H1 (cell line): ENCODE measurements around the gene ZDHHC22. TPM values are rescaled to one million over a fixed set of nuclear protein-coding genes. Genes with fewer than 3 reads are reported as not detected.

ENCODE experiments used
- CTCF ChIA-PET: fragments of 300-600 bp; sonication (Branson Sonifier 250); formaldehyde crosslinking; loops from one replicate; lab custom pipeline; 2021; ENCODE audit not compliant: partially characterized antibody; lab: Charles Lee
- POLR2A ChIA-PET: fragments of 300-600 bp; sonication (Branson Sonifier 250); formaldehyde crosslinking; loops from one replicate; lab custom pipeline; 2021; ENCODE audit warnings: inconsistent platforms; ENCODE audit not compliant: partially characterized antibody; lab: Charles Lee
- DNase-seq, 2 experiments: peaks; one replicate each; pipeline versions ENCODE4 v3.0.0 to v3.0.0-alpha.2; 2010 to 2022; ENCODE audit warnings: low spot score in 2 of 2, low read depth in 1 of 2, mixed read lengths in 1 of 2
- FAIRE-seq: peaks from 2 replicates; lab custom pipeline; 2011; peaks lifted over from hg19 to GRCh38; lab: Jason Lieb, UNC
- H2AFZ ChIP-seq: 2 replicates; pipeline ENCODE4 v1.8.1; 2012; ENCODE audit warnings: low read length, inconsistent platforms
- H2AK5ac ChIP-seq: 2 replicates; pipeline ENCODE4 v1.6.1; 2013; ENCODE audit warnings: low read depth, low read length
- H2BK120ac ChIP-seq: replicated peaks from 2 replicates; pipeline ENCODE3; 2013; ENCODE audit warnings: low read depth, low read length, inconsistent platforms
- H2BK12ac ChIP-seq: 2 replicates; pipeline ENCODE4 v1.6.1; 2013; ENCODE audit warnings: low read depth, low read length
- H2BK15ac ChIP-seq: 2 replicates; pipeline ENCODE4 v1.6.1; 2013; ENCODE audit warnings: low read length
- H2BK20ac ChIP-seq: 2 replicates; pipeline ENCODE4 v1.6.1; 2013; ENCODE audit warnings: low read length
- H2BK5ac ChIP-seq: 2 replicates; pipeline ENCODE4 v1.6.1; 2013; ENCODE audit warnings: low read depth, low read length
- H3K14ac ChIP-seq: 2 replicates; pipeline ENCODE4 v1.6.1; 2013; ENCODE audit warnings: inconsistent platforms; ENCODE audit not compliant: insufficient read length
- H3K18ac ChIP-seq: 2 replicates; pipeline ENCODE4 v1.6.1; 2013; ENCODE audit warnings: low read length; ENCODE audit errors: extremely low read depth
- H3K23ac ChIP-seq: 2 replicates; pipeline ENCODE4 v1.6.1; 2013; ENCODE audit warnings: inconsistent platforms; ENCODE audit not compliant: insufficient read length
- H3K23me2 ChIP-seq: 2 replicates; pipeline ENCODE4 v1.6.1; 2013; ENCODE audit warnings: low read depth, low read length
- H3K27ac ChIP-seq: 2 replicates; pipeline ENCODE4 v1.6.1; 2011; ENCODE audit warnings: low read depth, low read length, inconsistent platforms
- H3K27me3 ChIP-seq, 4 experiments: replicated peaks in 1 of 4; 1 replicate in 1 of 4; 2 replicates in 3 of 4; pipeline versions ENCODE4 v1.6.1 to v1.8.1; 2011 to 2013; ENCODE audit warnings: low read length in 3 of 4, mild to moderate bottlenecking in 3 of 4, inconsistent platforms in 2 of 4, mixed read lengths in 2 of 4, moderate library complexity in 1 of 4; ENCODE audit not compliant: control insufficient read depth in 3 of 4, insufficient read depth in 3 of 4; ENCODE audit errors: extremely low read depth in 1 of 4
- H3K36me3 ChIP-seq, 4 experiments: 2 replicates each; pipeline versions ENCODE4 v1.6.1 to v1.8.1; 2011 to 2013; ENCODE audit warnings: mild to moderate bottlenecking in 4 of 4, low read length in 3 of 4, moderate library complexity in 2 of 4, control low read depth in 1 of 4, inconsistent platforms in 1 of 4; ENCODE audit not compliant: insufficient read depth in 4 of 4, control insufficient read depth in 2 of 4
- H3K4ac ChIP-seq: replicated peaks from 2 replicates; pipeline ENCODE3; 2013; ENCODE audit warnings: low read length, low read depth, mixed read lengths, inconsistent platforms; ENCODE audit not compliant: insufficient read length
- H3K4me1 ChIP-seq, 4 experiments: replicated peaks in 1 of 4; 1 replicate in 1 of 4; 2 replicates in 3 of 4; pipeline versions ENCODE4 v1.6.1 to v1.8.1; 2011 to 2013; ENCODE audit warnings: low read length in 3 of 4, inconsistent platforms in 2 of 4, mixed read lengths in 1 of 4; ENCODE audit not compliant: insufficient read depth in 4 of 4, control insufficient read depth in 3 of 4
- H3K4me2 ChIP-seq, 2 experiments: 2 replicates each; pipeline versions ENCODE4 v1.6.1 to v1.8.1; 2011 to 2013; ENCODE audit warnings: low read depth in 2 of 2, low read length in 2 of 2, control low read depth in 1 of 2, inconsistent platforms in 1 of 2, mild to moderate bottlenecking in 1 of 2; ENCODE audit not compliant: insufficient read depth in 1 of 2
- H3K4me3 ChIP-seq, 4 experiments: fragments of 200-600, 300-600 bp in 1 of 4; sonication (generic), shearing (Covaris generic), sonication (Bioruptor Twin) in 1 of 4; 2 replicates each; pipeline versions ENCODE4 v1.5.1 to v1.8.1; 2011 to 2016; ENCODE audit warnings: low read length in 4 of 4, low read depth in 3 of 4, control low read depth in 2 of 4, inconsistent platforms in 2 of 4, mild to moderate bottlenecking in 2 of 4, mixed read lengths in 1 of 4, moderate library complexity in 1 of 4; ENCODE audit not compliant: insufficient read depth in 2 of 4; ENCODE audit errors: extremely low read depth in 1 of 4
- H3K56ac ChIP-seq: replicated peaks from 2 replicates; pipeline ENCODE3; 2013; ENCODE audit warnings: low read depth, mild to moderate bottlenecking, mixed read lengths, low read length, inconsistent platforms; ENCODE audit not compliant: insufficient read length
- H3K79me1 ChIP-seq: 2 replicates; pipeline ENCODE4 v1.6.1; 2013; ENCODE audit warnings: low read depth, low read length, control low read depth
- H3K79me2 ChIP-seq, 2 experiments: 2 replicates each; pipeline versions ENCODE4 v1.6.1 to v1.8.1; 2012 to 2013; ENCODE audit warnings: low read length in 2 of 2, mild to moderate bottlenecking in 2 of 2, inconsistent platforms in 1 of 2; ENCODE audit not compliant: insufficient read depth in 2 of 2, control insufficient read depth in 1 of 2
- H3K9ac ChIP-seq, 4 experiments: replicated peaks in 1 of 4; 1 replicate in 1 of 4; 2 replicates in 3 of 4; pipeline versions ENCODE4 v1.6.1 to v1.8.1; 2011 to 2013; ENCODE audit warnings: low read depth in 3 of 4, low read length in 3 of 4, control low read depth in 2 of 4, mild to moderate bottlenecking in 2 of 4, moderate library complexity in 2 of 4, inconsistent platforms in 1 of 4; ENCODE audit errors: extremely low read depth in 1 of 4
- H3K9me3 ChIP-seq, 2 experiments: 2 replicates each; pipeline versions ENCODE4 v1.6.1 to v1.8.1; 2012 to 2013; ENCODE audit warnings: mild to moderate bottlenecking in 2 of 2, moderate library complexity in 2 of 2, control low read depth in 1 of 2, inconsistent platforms in 1 of 2, low read depth in 1 of 2, low read length in 1 of 2, mixed read lengths in 1 of 2; ENCODE audit not compliant: insufficient read depth in 2 of 2
- H4K20me1 ChIP-seq, 2 experiments: replicated peaks in 1 of 2; 2 replicates each; pipeline versions ENCODE3 to v1.8.1; 2011 to 2013; ENCODE audit warnings: inconsistent platforms in 2 of 2, low read length in 2 of 2, mild to moderate bottlenecking in 1 of 2; ENCODE audit not compliant: insufficient read depth in 2 of 2, control insufficient read depth in 1 of 2
- H4K5ac ChIP-seq: 2 replicates; pipeline ENCODE4 v1.6.1; 2013; ENCODE audit warnings: low read length, low read depth, mixed read lengths, inconsistent platforms; ENCODE audit not compliant: insufficient read length
- H4K8ac ChIP-seq: 2 replicates; pipeline ENCODE4 v1.8.0; 2013; ENCODE audit warnings: mild to moderate bottlenecking, moderate library complexity, low read length, inconsistent platforms; ENCODE audit not compliant: insufficient read depth; ENCODE audit errors: extremely low read depth
- H4K91ac ChIP-seq: replicated peaks from 2 replicates; pipeline ENCODE3; 2013; ENCODE audit warnings: low read length, mixed read lengths, inconsistent platforms; ENCODE audit not compliant: insufficient read length
- KDM5A ChIP-seq: fragments of 200-600 bp; IDR thresholded peaks from 2 replicates; pipeline ENCODE4 v1.7.1; 2012; ENCODE audit warnings: mild to moderate bottlenecking, low read length, inconsistent platforms, mixed read lengths
- NANOG ChIP-seq: IDR thresholded peaks from 2 replicates; pipeline ENCODE4 v1.6.1; 2011; ENCODE audit warnings: low read length, low read depth, mild to moderate bottlenecking, inconsistent platforms; ENCODE audit not compliant: insufficient read depth, poor library complexity, severe bottlenecking
- RAD21 ChIP-seq, 2 experiments: IDR thresholded peaks in 1 of 2; conservative IDR thresholded peaks in 1 of 2; 2 replicates each; pipeline ENCODE4 v1.6.1; 2011; ENCODE audit warnings: low read depth in 2 of 2, low read length in 2 of 2, improper control_type of control experiment in 1 of 2, inconsistent platforms in 1 of 2, mild to moderate bottlenecking in 1 of 2, moderate library complexity in 1 of 2
- WGBS, 2 experiments: shearing (Covaris generic) in 1 of 2; methylation state at CpG; one replicate each; pipeline versions ENCODE4 v1.1.6 to v1.1.7; 2013 to 2015; ENCODE audit warnings: low lambda C conversion rate in 2 of 2, mixed read lengths in 2 of 2, inconsistent platforms in 1 of 2, low coverage in 1 of 2, missing lambda C conversion rate in 1 of 2; ENCODE audit not compliant: insufficient replicate concordance in 2 of 2, insufficient coverage in 1 of 2, insufficient read length in 1 of 2; ENCODE audit errors: extremely low coverage in 1 of 2, missing lambda C conversion rate in 1 of 2; 5-methylcytosine and 5-hydroxymethylcytosine counted together
- polyA plus RNA-seq, 7 experiments: library from polyadenylated mRNA; depleted of rRNA in 3 of 7; stranded (reverse) in 5 of 7; unstranded in 2 of 7; fragments of >200 nt in 5 of 7; fragments of 200-250 nt in 2 of 7; gene quantifications; 1 replicate in 5 of 7; 2 replicates in 1 of 7; 4 replicates in 1 of 7; pipeline versions ENCODE4 v1.2.1 to v1.2.3, GENCODE V29; 2011 to 2013; ENCODE audit warnings: missing spikeins in 2 of 7, mixed read lengths in 2 of 7
- total RNA-seq: library from RNA; stranded (reverse); fragmentation: NEBNext Ultra II Directional; extraction: Animal tissue kit (Norgen Biotek cat#: 25700); gene quantifications from 2 replicates; pipeline ENCODE4 v1.2.1, GENCODE V29; 2021

The ZDHHC22 gene
- total and polyA plus RNA-seq, 2 of the 8 experiments (the other 6 are each of a cell fraction or from before 2014, with no cell fraction given): 23.8 to 55.2 TPM

GRCh38 chr14:77103951-77104350 lies 37.6 kb downstream of the ZDHHC22 start:
- H3K79me2 ChIP-seq: peaks cover 2 to 86% of the 10 kb centered on the region in 2 experiments; a peak in 3 of 4 replicates
- H3K4me3 ChIP-seq: no peak overlapping the region
- peaks cover 4% of the 10 kb centered on the region; the same call in 1 of the 2 replicates for H3K79me1 ChIP-seq
- H3K23ac ChIP-seq: no peak overlapping the region
- ChIA-PET CTCF (interaction anchor here (1.1 to 56.8 kb wide), 8 partner anchors 10 to 231 kb away, joined by 3 to 1490 read pairs (median 4); partner anchors contain the start of gene ZDHHC22), POLR2A (interaction anchor here (1.7 to 8.3 kb wide), 3 partner anchors 7 to 20 kb away, joined by 8 to 49 read pairs (median 11); no protein-coding TSS in a partner anchor)
- TF ChIP-seq NANOG: no peak
- no peak for TF ChIP-seq KDM5A
- no peak for TF ChIP-seq RAD21 (IDR thresholded peaks at IDR 0.05 in 1 of 2, conservative IDR thresholded peaks at IDR 0.05 in 1 of 2; ENCODE audit: low read depth in 2 of 2, low read length in 2 of 2)
- no peak overlapping the region for H4K8ac ChIP-seq
- no peak overlapping the region for H4K91ac ChIP-seq
- H2BK12ac ChIP-seq: no peak overlapping the region
- H3K4me1 ChIP-seq: peaks cover 4 to 20% (median 11%) of the 10 kb centered on the region in 4 experiments
- no peak overlapping the region for H3K4ac ChIP-seq
- H3K9ac ChIP-seq: no peak overlapping the region
- H2AK5ac ChIP-seq: no peak overlapping the region; the same call in 1 of the 2 replicates
- no peak overlapping the region for H2BK15ac ChIP-seq
- H3K4me2 ChIP-seq: peak overlapping the region in 1 of 2 experiments; percentile 51; a peak in 1 of 4 replicates
- no peaks in the 10 kb centered on the region for H3K9me3 ChIP-seq
- WGBS, 2 experiments: 95% methylated on average over 6 of the region's 6 CpGs; no CpG with 5 or more reads in 1 of the 2 experiments
- no peak overlapping the region for H3K18ac ChIP-seq
- no peak overlapping the region for H2BK20ac ChIP-seq
- peaks cover 1% of the 10 kb centered on the region; the same call in 1 of the 2 replicates for H3K23me2 ChIP-seq
- H2AFZ ChIP-seq: no peak overlapping the region
- H2BK120ac ChIP-seq: no peak overlapping the region
- no peaks in the 10 kb centered on the region for H3K27me3 ChIP-seq
- no peaks in the 10 kb centered on the region for H4K20me1 ChIP-seq
- H2BK5ac ChIP-seq: no peak overlapping the region
- H4K5ac ChIP-seq: no peak overlapping the region
- FAIRE-seq (no peak), DNase-seq (no peak)
- H3K56ac ChIP-seq: no peak overlapping the region
- H3K14ac ChIP-seq: no peak overlapping the region
- H3K27ac ChIP-seq: peak overlapping the region; percentile 5; the same call in 1 of the 2 replicates
- H3K36me3 ChIP-seq: peaks cover 0 to 18% (median 7%) of the 10 kb centered on the region in 4 experiments; a peak in 4 of 8 replicates
